Raji (cell line): ENCODE data around the gene BHLHE23.

Experiments used
- POLR2A ChIP-seq: IDR thresholded peaks from 2 replicates; pipeline ENCODE4 v1.6.1; 2011; ENCODE audit warnings: low read depth, low read length, control low read depth; ENCODE audit not compliant: insufficient read depth

BHLHE23 gene

DNA sequence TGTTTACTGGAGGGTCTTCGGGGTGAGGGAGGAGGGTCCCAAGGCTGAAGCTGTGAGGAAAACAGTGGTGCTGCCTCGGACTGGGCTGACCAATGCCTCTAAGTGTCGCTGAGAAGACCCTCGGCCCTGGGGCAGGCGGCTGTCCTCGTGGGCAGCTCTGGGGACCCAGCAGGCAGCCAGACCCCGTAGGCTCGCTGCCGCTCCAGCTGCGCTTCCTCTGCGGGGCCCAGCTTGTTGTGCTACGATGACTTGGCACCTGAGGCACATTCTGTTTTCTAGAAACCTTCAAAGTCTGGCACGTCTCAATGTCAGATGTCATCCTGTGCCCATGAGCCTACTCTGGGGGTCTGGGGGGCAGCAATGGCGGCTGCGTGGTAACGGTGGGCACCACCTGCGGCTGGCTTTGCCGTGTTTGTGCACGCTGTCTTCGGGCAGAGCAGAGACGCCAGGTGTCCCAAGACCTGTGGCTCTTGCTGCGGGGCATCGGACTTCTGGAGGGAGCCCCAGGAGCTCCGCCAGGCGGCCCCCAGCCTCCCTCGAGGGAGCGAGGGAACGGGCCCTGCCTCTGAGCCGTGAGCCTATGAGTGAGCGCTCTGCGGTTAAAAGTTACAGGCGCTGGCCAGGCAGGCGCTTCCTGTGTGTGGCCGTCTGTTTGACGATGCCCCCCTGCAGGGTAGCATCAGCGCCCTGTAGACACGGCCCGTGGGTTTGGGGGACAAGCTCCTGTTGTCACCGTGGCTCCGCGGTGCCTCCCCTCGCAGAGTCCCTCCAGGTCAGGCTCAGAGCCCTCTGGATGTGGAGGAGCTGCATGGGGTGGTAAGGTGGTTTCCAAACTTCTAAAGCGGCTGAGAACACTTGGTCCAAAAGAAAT, 47.4 kb downstream of the BHLHE23 start:
- no peak for TF ChIP-seq POLR2A

DNA sequence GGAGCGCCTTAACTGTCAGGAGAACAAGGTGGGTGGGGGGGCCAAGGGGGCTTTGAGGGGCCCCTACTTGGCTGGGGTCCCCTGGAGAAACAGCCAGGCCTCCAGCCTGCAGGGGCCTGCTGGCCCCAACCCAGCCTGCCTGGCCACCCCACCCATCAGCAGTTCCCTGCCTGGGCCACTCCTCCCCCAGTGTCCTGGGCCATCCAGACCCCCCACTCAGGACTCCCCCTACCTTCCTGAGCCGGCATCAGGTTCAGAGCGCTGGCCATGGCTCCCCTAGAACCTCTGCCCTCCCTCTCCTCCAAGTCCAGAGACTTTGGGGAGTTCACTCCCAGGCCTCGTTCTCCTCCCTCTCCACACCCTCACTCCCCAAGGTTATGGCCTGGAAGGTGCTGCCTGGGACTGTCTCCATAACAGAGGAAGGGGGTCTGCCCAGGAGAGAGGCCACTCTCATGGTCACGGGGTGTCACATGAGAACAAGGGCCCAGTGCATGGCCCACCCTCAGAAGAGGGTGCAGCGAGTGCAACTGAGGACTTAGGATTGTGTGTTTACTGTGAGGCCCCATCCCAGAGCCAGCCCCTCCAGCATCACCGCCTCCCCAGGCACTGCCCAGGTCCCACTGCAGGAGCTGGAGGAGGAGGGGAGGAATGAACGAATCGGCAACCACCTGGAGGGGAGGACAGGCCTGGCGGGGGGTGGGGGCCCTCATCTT, 48.2 kb downstream of the BHLHE23 start:
- TF ChIP-seq POLR2A: no peak

DNA sequence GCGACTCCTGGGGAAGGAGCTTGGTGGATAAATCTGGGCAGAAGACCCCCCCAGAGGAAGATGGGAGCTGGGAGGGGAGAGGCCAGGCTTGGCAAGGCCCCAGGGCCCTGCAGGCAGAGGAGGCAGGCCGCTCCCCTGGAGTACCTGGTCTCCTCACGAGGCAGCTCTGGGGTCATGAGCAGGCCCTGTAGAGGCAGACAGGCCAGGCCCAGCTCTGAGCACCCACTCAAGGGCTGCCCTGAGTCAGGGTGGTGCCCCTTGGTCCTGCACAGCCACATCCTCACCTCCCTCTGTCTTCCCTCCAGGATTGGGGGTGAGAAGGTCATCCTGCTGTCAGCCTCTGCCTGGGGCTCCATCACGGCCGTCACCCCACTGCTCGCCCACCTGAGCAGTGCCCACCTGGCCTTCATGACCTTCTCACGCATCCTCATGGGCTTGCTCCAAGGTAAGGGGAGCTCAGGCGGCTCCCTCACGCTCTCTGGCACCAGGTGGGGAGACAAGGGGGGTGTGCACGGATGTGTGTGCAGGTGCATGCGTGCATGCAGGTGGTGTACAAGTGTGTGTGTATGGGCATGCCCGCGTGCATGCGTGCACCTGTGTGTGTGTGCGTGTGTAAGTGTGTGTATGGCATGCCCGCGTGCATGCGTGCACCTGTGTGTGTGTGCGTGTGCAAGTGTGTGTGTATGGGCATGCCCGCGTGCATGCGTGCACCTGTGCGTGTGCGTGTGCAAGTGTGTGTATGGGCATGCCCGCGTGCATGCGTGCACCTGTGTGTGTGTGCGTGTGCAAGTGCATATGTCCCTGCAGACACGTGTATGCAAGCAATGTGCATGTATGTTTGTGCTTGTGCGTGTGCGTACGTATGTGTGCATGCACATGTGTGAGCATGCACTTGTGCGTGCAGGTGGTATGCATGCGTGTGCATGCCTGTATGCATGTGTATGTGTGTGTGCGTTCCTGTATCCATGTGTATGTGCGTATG, 49.3 kb downstream of the BHLHE23 start:
- no peak for TF ChIP-seq POLR2A

DNA sequence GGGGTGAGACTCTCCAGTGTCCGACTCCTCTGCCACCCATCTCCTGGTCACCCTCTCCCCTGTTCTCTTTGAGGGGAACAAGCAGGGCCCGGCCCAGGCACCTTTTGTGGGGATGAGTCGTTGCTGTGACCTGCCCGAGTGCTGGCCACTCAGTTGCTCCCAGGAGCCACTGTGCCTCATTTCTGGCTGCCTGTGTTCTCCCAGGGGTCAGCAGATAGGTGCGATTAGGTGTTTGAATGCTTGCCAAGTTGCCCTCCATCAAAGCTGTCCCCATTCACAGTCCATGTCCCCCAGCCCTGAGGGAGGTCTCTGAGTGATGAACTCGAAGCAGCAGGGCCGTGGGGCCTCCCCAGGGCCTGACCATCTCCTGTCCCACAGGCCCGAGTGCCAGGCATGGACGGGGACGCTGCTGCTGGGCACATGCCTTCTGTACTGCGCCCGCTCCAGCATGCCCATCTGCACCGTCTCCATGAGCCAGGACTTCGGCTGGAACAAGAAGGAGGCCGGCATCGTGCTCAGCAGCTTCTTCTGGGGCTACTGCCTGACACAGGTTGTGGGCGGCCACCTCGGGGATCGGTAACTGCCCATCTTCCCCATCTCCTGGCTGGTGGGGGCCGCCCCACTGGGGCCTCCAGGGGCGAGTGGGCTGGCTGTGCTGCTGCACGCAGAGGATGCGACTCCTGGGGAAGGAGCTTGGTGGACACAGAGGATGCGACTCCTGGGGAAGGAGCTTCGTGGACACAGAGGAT, 50.2 kb downstream of the BHLHE23 start:
- TF ChIP-seq POLR2A: no peak
